ENCODE data around the gene FADS2. TPM values are rescaled to one million over a fixed set of nuclear protein-coding genes. Genes with fewer than 3 reads are reported as not detected.

Gene FADS2
- total and polyA plus RNA-seq, 9 of the 15 experiments (the other 6 are each of a cell fraction or from before 2014, with no cell fraction given) = 2.9 to 42.8 (median 16.2) TPM

DNA sequence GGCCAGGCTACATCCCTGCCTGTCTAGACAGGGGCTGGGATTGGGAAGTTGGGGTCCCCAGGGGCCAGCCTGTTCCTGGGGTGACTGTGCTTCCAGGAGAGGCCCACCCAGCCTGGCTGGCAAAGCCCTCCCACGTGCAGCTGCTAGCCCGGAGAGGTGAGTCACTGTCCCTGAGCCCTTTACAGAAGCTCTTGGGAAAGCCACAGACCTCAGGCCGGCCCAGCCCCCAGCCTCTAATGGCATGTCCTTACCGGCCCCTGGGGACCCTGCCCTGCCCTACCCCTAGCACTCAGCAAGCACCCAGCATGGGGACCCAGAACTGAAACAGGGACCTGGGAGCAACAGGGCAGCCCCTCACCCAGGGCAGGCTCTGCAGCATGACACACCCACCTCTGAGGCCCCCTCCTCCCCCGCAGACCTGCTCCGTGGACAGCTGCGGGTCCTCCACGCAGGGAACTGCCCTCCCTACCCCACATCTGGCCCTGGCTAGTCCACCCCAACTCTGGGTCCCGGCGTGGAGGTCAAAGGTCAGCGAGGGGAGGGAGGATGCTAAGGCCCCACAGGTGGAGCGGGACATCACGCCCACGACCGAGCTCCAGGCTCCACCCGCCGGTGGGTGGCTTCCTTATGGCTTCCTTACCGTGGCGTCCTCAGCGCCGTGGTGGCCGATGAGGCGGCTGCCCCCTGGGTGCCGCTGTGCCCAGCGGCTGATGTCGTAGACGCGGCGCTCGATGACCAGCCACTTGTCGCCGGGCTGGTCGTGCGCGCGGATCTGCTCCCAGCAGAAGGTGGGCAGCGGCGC is 62.6 kb downstream of the FADS2 start (continued):
- TF ChIP-seq, protein P1, sequence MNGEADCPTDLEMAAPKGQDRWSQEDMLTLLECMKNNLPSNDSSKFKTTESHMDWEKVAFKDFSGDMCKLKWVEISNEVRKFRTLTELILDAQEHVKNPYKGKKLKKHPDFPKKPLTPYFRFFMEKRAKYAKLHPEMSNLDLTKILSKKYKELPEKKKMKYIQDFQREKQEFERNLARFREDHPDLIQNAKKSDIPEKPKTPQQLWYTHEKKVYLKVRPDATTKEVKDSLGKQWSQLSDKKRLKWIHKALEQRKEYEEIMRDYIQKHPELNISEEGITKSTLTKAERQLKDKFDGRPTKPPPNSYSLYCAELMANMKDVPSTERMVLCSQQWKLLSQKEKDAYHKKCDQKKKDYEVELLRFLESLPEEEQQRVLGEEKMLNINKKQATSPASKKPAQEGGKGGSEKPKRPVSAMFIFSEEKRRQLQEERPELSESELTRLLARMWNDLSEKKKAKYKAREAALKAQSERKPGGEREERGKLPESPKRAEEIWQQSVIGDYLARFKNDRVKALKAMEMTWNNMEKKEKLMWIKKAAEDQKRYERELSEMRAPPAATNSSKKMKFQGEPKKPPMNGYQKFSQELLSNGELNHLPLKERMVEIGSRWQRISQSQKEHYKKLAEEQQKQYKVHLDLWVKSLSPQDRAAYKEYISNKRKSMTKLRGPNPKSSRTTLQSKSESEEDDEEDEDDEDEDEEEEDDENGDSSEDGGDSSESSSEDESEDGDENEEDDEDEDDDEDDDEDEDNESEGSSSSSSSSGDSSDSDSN (IDR thresholded peaks at IDR 0.05; ENCODE audit: borderline replicate concordance in 1 of 2, low read depth in 2 of 2, low read length in 2 of 2) = 0 out of 4 replicates have a peak, but pooled peaks of 1 of the 2 experiments have one; percentile 6
- TF ChIP-seq ARID1B (IDR thresholded peaks at IDR 0.05) (peak; percentile 74), NEUROD1 (IDR thresholded peaks at IDR 0.05; ENCODE audit: borderline replicate concordance, low read depth, low read length, partially characterized antibody) (peak; percentile 8)
- TF ChIP-seq, protein P2, sequence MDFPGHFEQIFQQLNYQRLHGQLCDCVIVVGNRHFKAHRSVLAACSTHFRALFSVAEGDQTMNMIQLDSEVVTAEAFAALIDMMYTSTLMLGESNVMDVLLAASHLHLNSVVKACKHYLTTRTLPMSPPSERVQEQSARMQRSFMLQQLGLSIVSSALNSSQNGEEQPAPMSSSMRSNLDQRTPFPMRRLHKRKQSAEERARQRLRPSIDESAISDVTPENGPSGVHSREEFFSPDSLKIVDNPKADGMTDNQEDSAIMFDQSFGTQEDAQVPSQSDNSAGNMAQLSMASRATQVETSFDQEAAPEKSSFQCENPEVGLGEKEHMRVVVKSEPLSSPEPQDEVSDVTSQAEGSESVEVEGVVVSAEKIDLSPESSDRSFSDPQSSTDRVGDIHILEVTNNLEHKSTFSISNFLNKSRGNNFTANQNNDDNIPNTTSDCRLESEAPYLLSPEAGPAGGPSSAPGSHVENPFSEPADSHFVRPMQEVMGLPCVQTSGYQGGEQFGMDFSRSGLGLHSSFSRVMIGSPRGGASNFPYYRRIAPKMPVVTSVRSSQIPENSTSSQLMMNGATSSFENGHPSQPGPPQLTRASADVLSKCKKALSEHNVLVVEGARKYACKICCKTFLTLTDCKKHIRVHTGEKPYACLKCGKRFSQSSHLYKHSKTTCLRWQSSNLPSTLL (IDR thresholded peaks at IDR 0.05) = no peak
- TF ChIP-seq, protein P3, sequence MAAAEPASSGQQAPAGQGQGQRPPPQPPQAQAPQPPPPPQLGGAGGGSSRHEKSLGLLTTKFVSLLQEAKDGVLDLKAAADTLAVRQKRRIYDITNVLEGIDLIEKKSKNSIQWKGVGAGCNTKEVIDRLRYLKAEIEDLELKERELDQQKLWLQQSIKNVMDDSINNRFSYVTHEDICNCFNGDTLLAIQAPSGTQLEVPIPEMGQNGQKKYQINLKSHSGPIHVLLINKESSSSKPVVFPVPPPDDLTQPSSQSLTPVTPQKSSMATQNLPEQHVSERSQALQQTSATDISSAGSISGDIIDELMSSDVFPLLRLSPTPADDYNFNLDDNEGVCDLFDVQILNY (CRISPR knock-in tag; IDR thresholded peaks at IDR 0.05) = 0 out of 2 replicates have a peak, but pooled peaks have one; percentile 34
- TF ChIP-seq, protein P4, sequence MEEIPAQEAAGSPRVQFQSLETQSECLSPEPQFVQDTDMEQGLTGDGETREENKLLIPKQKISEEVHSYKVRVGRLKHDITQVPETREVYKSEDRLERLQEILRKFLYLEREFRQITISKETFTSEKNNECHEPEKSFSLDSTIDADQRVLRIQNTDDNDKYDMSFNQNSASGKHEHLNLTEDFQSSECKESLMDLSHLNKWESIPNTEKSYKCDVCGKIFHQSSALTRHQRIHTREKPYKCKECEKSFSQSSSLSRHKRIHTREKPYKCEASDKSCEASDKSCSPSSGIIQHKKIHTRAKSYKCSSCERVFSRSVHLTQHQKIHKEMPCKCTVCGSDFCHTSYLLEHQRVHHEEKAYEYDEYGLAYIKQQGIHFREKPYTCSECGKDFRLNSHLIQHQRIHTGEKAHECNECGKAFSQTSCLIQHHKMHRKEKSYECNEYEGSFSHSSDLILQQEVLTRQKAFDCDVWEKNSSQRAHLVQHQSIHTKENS (CRISPR knock-in tag; IDR thresholded peaks at IDR 0.05) = no peak
- TF ChIP-seq, protein P5, sequence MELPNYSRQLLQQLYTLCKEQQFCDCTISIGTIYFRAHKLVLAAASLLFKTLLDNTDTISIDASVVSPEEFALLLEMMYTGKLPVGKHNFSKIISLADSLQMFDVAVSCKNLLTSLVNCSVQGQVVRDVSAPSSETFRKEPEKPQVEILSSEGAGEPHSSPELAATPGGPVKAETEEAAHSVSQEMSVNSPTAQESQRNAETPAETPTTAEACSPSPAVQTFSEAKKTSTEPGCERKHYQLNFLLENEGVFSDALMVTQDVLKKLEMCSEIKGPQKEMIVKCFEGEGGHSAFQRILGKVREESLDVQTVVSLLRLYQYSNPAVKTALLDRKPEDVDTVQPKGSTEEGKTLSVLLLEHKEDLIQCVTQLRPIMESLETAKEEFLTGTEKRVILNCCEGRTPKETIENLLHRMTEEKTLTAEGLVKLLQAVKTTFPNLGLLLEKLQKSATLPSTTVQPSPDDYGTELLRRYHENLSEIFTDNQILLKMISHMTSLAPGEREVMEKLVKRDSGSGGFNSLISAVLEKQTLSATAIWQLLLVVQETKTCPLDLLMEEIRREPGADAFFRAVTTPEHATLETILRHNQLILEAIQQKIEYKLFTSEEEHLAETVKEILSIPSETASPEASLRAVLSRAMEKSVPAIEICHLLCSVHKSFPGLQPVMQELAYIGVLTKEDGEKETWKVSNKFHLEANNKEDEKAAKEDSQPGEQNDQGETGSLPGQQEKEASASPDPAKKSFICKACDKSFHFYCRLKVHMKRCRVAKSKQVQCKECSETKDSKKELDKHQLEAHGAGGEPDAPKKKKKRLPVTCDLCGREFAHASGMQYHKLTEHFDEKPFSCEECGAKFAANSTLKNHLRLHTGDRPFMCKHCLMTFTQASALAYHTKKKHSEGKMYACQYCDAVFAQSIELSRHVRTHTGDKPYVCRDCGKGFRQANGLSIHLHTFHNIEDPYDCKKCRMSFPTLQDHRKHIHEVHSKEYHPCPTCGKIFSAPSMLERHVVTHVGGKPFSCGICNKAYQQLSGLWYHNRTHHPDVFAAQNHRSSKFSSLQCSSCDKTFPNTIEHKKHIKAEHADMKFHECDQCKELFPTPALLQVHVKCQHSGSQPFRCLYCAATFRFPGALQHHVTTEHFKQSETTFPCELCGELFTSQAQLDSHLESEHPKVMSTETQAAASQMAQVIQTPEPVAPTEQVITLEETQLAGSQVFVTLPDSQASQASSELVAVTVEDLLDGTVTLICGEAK (IDR thresholded peaks at IDR 0.05) = peak; percentile 50; the same call in 1 of the 2 replicates
- TF ChIP-seq, protein P5 (CRISPR knock-in tag; IDR thresholded peaks at IDR 0.05) = no peak
